Retina (tissue), 1 donor: ENCODE data around the gene HRNR.
"Not testable (repeated sequence)": the region's sequence is repeated elsewhere in the genome, so short reads cannot be mapped to it uniquely, and the experiment has no call there.

ENCODE experiments used
- DNase-seq: peaks from one replicate; pipeline ENCODE4 v3.0.0-alpha.2; 2016

The HRNR gene

DNA sequence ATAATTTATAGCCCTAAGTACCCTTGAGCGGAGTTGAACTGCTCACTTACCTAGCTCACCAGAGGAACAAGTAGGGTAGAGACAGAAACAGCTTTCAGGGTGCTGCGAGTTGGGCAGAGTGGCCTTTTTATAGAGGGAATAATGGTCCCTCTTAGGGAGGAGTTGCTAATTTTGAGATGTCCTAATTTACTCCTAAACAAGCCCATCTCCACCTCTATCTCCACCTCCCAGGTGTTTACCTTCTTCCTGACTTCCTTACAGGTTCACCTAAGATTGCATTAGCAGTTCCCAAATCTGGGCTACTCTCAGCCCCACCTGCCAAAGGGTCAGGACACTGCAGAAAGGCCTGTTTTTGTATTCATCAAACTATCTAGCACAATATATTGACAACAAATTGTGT lies at the start of gene HRNR:
Gene HRNR, minus strand, starts transcription at position 101 of the 400 bp plus-strand sequence. CDS start 940 bp downstream, outside the sequence.
- no peak for DNase-seq

DNA sequence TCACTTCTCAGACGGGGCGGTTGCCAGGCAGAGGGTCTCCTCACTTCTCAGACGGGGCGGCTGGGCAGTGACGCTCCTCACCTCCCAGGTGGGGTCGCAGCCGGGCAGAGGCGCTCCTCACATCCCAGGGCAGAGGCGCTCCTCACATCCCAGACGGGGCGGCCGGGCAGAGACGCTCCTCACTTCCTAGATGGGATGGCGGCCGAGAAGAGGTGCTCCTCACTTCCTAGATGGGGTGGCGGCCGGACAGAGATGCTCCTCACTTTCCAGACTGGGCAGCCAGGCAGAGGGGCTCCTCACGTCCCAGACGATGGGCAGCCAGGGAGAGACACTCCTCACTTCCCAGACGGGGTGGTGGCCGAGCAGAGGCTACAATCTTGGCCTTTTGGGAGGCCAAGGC lies 32.4 kb upstream of the HRNR start:
- DNase-seq, result not testable (repeated sequence)

DNA sequence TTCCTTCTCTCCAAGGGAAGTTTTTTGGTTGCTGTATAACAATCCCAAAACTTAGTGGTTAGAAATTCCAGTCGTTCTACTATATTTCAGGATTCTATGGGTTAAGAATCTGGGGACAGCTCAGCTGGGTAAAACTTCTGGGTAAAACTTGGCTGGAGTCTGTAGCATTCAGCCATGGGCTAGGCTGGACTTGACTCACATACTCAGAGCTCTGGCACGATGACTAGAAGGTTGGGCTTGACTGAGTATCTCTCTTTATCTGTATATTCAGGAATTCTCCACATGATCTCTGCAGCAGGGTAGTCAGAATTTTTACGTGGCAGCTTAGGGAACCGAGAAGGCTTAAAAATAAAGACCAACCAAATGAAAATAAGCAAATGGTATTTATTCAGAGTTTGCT lies 28.2 kb upstream of the HRNR start:
- no peak for DNase-seq

DNA sequence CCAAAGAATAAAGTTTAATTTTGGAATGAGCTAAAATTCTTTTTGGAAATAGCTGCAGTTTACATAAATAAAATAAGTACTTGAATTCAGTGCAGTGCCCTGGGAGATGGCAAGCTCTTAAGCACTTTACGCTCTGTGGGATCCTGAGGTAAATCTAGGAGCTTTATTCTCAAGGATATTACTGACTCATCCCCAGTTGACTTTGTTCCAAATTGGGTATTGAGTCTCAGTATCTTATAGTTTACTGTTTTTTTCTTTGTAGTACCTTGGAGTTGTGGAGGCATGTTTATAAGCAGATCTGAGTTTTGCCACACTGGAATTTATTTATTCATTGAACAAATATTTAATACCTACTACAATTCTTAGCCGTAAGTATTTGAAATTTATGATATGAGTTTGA lies 27.4 kb upstream of the HRNR start:
- DNase-seq, result no peak

DNA sequence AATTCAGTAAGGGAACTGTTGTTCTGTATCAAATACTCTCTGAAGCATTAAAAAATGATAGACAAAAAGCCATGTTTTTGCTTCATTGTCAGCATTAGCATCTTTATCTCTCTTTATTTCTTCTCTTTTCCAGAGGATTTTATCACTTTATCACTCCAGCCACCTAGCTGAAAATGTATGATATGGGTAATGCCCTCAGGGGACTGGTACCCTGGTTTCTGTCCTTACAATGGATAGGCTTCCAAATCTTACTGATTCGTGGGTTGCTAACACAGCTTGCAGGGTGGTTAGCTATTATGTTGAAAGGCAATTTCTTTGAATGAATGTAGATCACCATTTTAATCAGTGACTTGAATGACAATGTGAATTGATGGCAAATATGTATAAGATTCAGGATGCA lies 23.3 kb upstream of the HRNR start:
- no peak for DNase-seq

DNA sequence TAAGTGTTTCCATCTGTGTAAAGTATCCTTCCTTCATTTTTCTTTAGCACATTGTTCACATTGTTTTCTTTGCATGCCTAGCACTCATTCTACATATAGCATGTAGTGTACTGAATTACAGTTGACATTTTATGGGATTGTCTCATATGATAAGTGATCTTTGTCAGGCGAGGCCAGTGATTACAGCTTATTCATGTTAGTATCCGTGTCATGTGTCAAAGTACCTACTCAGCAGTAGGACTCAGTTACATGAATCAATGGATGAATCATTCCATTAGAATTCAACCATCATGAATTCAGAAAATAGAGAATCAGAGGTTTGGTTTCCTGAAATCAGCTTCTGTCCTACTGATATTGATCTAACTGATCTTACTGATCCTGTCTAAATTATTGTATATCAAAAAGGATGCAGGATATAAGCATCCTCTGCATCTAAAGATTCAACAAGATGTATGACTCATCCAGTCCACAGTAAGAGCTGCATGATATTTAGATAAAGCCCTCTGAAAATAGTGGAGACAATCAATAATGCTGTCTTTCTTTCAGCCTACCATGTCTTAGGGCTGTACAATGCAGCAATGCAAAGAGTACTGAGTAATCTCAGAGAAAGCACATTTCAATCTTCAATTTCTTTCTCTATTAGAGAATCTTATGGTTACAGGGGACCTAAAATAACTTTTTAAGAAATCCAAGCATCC lies 20.7 kb upstream of the HRNR start:
- no peak for DNase-seq

DNA sequence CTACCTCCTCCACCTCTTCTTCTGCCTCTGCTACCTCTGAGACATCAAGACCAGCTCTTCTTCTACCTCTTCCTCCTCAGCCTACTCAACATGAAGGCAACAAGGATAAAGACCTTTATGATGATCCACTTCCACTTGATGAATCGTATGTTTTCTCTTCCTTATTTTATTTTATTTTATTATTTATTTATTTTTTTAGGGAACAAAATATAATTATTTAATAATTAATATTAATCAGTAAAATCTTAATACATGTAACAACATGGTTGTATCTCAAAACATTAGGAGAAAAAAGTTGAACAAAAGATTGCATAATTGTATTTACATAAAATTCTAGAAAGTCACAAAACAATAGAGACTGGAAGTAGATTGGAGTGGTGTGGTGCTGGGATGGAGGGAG lies 13.1 kb upstream of the HRNR start:
- no peak for DNase-seq

DNA sequence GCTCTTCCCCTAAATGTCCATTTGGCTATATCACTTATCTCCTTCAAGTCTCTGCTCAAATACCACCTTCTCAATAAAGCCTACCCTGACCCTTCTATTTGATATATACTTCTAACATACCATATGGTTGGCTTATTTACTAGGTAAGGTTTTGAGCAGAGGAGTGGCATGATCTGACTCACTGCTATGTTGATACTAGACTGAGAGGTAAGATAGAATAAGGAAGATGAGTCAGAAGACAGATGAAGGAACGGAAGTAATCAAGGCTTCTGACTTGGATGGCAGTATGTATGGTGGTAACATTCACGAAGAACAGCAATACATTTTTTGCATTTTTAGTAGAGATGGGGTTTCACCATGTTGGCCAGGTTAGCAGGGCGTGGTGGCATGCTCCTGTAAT lies 4.8 kb upstream of the HRNR start:
- no peak for DNase-seq

DNA sequence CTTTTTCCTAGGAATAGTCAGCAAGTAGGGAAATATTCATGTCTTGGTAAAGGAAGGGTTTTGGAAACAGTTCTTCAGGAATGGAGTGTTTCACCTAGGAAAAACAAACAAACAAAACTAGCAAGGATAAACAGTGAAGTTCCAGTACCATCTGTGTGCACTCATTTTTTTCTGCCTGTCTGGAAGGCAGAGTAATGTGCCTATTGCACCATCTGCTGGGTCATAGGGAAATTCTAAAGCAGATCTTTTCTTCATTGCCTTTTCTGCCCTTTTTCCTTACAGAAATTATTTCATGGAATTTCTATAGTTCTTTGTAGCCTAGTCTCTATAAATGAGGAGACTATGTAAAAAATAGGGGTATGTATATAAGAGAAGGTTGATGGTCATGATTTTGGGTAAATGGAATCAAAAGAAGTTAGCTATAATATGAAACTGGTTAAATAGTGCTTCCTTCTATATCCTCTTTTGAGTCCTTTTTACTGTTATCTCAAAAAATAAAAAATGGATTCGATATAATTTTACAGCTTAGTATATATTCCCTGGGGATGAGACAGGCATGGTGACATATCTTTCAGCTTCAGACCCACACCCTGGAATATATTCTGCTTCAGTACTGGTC lies 3.4 kb upstream of the HRNR start:
- DNase-seq, result no peak

DNA sequence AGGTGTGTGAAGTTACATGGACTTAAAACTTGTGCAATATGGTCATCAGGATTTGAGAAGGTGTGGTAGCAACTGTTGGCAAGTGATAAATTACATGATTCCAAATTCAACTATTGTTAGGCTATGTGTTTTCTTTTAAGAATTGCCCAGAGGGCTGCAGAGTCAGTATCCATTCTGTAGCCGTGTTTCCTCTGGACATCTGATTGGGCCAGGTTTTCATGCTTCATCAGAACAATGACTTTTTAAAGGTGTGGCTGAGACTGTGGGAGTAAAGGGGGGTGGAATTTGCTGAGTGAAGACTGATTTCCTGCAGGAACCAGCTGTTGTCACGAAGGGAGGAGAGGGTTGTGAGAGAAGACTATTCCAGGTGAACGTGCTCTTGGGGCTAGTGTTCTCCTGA lies 1.7 kb upstream of the HRNR start:
- no peak for DNase-seq

DNA sequence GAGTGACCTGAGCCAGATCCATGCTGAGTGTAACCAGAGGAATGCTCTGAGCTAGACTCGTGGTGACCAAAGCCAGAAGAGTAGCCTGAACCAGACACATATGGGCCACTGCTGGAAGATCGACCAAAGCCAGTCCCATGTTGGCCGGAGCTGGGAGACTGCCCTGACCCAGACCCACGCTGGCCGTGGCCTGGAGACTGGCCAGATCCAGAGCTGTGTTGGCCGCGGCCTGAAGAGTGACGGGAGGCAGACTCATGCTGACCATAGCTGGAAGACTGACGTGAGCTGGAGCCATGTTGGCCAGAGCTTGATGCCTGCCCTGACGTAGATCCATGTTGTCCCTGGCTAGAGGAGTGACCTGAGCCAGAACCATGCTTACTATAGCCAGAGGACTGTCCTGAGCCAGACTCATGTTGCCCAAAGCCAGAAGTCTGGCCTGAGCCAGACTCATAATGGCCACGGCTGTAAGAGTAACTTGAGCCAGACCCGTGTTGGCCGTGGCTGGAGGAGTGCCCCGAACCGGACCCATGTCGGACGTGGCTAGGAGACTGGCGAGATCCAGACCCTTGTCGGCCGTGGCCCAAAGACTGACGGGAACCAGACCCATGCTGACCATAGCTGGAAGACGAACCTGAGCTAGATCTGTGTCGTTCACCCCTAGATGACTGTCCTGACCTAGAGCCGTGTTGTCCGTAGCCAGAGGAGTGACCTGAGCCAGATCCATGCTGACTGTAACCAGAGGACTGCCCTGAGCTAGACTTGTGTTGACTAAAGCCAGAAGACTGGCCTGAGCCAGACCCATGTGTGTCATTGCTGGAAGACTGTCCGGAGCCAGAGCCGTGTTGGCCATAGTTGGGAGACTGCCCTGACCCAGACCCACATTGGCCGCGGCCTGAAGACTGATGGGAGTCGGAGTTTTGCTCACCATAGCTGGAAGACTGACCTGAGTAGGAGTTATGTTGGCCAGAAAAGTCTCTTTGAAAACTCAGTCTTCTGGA lies 3.5 kb downstream of the HRNR start:
- DNase-seq, result no peak

DNA sequence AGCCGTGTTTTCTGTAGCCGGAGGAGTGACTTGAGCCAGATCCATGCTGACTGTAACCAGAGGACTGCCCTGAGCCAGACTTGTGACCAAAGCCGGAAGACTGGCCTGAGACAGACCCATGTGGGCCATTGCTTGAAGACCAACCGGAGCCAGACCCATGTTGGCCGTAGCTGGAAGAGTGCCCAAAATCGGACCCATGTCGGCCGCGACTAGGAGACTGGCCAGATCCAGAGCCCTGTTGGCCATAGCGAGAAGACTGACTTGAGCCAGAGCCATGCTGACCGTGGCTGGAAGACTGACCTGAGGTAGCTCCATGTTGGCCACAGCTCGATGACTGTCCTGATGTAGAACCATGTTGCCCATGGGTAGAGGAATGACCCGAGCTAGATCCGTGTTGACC lies 4.6 kb downstream of the HRNR start:
- not testable (repeated sequence) for DNase-seq

DNA sequence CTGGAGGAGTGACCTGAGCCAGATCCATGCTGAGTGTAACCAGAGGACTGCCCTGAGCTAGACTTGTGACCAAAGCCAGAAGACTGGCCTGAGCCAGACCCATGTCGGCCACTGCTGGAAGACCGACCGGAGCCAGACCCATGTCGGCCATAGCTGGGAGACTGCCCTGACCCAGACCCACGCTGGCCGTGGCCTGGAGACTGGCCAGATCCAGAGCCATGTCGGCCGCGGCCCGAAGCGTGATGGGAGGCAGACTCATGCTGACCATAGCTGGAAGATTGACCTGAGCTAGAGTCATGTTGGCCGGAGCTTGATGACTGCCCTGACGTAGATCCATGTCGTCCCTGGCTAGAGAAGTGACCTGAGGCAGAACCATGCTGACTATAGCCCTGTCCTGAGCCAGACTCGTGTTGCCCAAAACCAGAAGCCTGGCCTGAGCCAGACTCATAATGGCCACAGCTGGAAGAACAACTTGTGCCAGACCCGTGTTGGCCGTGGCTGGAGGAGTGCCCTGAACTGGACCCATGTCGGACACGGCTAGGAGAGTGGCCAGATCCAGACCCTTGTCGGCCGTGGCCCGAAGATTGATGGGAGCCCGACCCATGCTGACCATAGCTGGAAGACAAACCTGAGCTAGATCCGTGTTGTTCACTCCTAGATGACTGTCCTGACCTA lies 5.1 kb downstream of the HRNR start:
- DNase-seq, result no peak

DNA sequence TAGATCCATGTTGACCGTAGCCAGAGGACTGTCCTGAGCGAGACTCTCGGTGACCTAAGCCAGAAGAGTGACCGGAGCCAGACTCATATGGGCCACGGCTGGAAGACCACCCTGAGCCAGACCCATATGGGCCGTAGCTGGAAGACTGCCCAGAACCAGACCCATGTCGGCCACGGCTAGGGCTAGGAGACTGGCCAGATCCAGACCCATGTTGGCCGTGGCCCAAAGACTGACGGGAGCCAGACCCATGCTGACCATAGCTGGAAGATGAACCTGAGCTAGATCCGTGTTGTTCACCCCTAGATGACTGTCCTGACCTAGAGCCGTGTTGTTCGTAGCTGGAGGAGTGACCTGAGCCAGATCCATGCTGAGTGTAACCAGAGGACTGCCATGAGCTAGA lies 8.4 kb downstream of the HRNR start:
- not testable (repeated sequence) for DNase-seq

DNA sequence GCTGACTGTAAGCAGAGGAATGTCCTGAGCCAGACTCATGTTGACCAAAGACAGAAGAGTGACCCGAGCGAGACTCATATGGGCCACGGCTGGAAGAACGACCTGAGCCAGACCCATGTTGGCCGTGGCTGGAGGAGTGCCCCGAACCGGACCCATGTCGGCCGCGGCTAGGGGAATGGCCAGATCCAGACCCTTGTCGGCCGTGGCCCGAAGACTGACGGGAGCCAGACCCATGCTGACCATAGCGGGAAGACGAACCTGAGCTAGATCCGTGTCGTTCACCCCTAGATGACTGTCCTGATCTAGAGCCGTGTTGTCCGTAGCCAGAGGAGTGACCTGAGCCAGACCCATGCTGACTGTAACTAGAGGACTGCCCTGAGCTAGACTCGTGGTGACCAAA lies 9.1 kb downstream of the HRNR start:
- DNase-seq, result not testable (repeated sequence)

DNA sequence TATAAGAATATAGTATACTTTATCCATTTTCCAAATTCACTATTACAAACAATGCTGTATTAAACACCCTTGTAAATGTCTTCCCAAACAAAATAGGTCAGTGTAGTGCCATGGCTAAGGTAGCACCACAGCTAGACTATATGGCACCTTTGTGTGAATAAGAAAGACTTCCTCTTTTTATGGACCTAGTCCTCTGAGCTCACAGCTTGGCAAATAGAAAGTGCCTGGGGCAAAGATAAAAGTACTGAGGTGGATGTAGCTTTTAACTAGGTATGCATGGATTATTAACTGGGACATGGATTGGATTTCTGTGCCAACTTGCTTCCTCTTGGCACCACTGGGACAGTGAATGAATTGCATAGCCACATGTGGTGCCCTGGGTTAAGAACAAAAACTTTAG lies 25.0 kb downstream of the HRNR start:
- DNase-seq, result no peak

DNA sequence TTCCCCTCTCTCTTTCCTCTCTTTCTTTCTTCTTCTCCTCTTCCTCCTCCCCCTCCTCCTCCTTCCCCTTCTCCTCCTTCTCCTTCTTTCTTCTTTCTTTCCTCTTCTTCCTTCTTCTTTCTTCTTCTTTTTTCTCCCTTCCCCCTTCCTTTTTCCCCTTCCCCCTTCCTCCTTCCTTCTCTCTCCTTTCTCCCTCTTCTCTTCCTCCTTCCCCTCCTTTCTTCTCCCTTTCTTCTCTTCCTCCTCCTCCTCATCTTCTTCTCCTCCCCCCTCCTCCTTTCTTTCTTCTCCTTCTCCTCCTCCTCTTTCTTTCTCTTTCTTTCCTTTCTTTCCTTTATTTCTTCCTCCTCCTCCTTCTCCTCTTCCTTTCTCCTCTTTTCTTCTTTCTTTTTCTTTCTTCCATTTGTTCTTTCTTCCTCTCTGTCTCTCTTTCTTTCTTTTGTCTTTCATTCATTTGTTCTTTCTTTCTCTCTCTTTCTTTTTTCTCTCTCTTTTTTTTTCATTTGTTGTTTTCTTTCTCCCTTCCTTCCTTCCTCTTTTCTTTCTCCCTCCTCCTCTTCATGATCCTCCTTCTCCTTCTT lies 26.5 kb downstream of the HRNR start:
- no peak for DNase-seq

DNA sequence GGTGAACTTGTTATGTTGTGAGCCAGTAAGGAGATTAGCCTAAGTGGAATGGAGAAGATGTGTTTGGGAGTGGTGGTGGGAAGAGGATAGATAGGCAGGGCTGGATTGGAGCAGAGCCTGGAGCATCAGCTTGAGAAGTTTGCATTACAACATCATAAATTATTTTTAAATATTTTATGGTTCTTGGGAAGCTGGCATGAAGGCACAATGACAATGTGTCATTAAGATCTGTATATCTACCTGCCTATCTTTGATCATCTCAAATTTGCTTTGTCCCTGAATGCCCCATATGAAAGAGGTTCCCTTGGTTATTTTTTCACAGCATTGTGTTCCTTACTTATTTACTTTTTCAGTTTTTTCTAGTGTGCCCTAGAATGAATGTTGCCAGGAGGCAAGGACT lies 32.3 kb downstream of the HRNR start:
- no peak for DNase-seq

DNA sequence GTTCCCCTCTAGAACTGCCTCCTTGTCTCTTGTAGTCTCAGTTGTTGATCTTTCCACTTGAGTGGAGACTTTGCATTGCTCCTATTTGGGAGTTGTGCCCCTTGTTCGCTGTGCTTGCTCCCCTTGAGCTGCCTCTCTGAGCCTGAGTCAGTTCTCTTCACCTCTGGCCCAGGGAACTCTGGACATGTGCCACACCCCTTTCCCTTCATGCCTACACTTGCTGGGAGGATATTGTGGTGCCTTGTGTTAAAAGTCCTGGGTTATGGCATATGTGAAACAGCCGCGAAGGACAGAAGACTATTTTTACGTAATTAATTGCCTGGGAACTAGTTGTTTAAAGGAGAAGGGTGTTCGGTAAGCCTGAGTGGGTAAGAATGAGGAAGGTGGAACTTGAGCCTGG lies 32.7 kb downstream of the HRNR start:
- DNase-seq, result no peak

DNA sequence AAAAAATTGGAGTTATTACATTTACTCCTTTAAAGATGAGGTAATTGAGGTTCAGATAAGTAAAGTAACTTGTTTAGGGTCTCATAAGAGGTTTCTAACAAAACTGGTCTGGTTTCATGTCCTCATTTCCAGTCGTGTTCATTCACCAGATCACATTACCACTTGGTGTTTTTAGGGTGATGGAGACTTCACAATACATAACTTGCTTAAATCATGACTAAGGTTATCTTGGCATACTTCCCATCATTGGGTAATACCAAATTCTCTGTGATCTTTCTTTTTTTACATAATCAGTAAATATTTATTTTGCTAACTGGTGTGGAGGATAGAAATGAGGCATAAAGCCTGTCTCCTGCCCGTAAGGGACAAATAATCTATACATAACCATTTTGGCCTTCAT lies 33.4 kb downstream of the HRNR start:
- DNase-seq, result no peak

DNA sequence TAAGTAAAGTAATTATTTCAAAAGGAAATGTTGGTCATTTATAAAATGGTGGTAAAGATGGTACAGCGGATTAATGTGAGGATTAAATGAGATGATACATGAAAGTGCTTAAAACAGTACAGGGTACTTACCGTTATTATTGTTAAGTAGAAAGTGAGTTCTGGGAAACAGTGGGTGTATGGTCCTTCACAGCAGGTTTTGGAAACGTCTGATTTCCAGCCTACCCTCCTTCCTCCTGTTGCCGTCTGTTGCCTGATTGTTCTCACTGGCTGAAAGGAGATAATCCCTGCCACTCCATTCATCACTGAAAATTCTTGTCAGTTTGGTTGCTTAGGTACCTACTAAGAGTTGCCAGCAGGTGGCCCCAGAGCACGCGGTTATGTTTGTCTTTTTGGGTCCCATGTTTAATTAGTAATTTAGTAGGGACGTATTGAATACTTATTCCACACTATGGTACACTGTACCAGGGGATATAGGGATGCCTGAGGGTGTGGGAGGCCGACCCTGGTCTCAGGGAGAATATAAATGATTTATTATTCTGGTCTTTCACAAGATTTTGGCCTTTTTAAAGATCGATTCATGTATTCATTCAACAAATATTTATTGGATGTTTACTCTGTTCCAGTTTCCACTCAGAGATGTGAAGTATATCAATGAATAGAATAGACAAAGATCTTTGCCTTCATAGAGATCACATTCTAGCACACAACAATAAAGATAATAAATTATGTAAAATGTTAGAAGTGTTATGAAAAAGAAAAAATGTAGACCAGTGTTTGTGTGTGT lies 34.1 kb downstream of the HRNR start:
- peak; percentile 63 for DNase-seq
